8988T (cell line): ENCODE results near the gene TARS3.
"Not testable (repeated sequence)": the region's sequence is repeated elsewhere in the genome, so short reads cannot be mapped to it uniquely, and the experiment has no call there.

Experiments
- DNase-seq: peaks from one replicate; pipeline ENCODE4 v3.0.0; 2011

Gene TARS3

GRCh38 chr15:101652786-101653430 lies 71.4 kb downstream of the TARS3 start:
- DNase-seq, result no peak

GRCh38 chr15:101652098-101652785 lies 72.0 kb downstream of the TARS3 start, which contains the start of gene TM2D3:
Gene TM2D3, minus strand, starts transcription at chr15:101652381. Its CDS starts 20 bp downstream, at chr15:101652361.
- DNase-seq, result peak; percentile 76

GRCh38 chr15:101651554-101652097 lies 72.6 kb downstream of the TARS3 start:
- no peak for DNase-seq

- DNase-seq, result no peak
Measured at GRCh38 chr15:101650145-101650544, 74.1 kb downstream of the TARS3 start.

- no peak for DNase-seq
Measured at GRCh38 chr15:101648356-101648755, 75.9 kb downstream of the TARS3 start.

GRCh38 chr15:101647251-101647650 lies 77.0 kb downstream of the TARS3 start:
- peak; percentile 34 for DNase-seq

GRCh38 chr15:101646672-101647071 lies 77.6 kb downstream of the TARS3 start:
- DNase-seq, result no peak

- no peak for DNase-seq
Measured at GRCh38 chr15:101642361-101642760, 81.9 kb downstream of the TARS3 start.

GRCh38 chr15:101641894-101642293 lies 82.4 kb downstream of the TARS3 start:
- DNase-seq, result no peak

GRCh38 chr15:101641129-101641764 lies 83.0 kb downstream of the TARS3 start:
- DNase-seq, result no peak

GRCh38 chr15:101639667-101640066 lies 84.6 kb downstream of the TARS3 start:
- no peak for DNase-seq

GRCh38 chr15:101637919-101638318 lies 86.4 kb downstream of the TARS3 start:
- no peak for DNase-seq

- no peak for DNase-seq
Measured at GRCh38 chr15:101637516-101637915, 86.8 kb downstream of the TARS3 start.

GRCh38 chr15:101637038-101637437 lies 87.2 kb downstream of the TARS3 start:
- DNase-seq, result no peak

GRCh38 chr15:101635944-101636727 lies 88.1 kb downstream of the TARS3 start:
- DNase-seq, result no peak

GRCh38 chr15:101633356-101633755 lies 90.9 kb downstream of the TARS3 start:
- no peak for DNase-seq

GRCh38 chr15:101626729-101627128 lies 97.5 kb downstream of the TARS3 start:
- not testable (repeated sequence) for DNase-seq

GRCh38 chr15:101625980-101626379 lies 98.3 kb downstream of the TARS3 start:
- DNase-seq, result no peak

GRCh38 chr15:101625184-101625583 lies 99.1 kb downstream of the TARS3 start:
- no peak for DNase-seq

- no peak for DNase-seq
Measured at GRCh38 chr15:101623367-101624304, 100.6 kb downstream of the TARS3 start.

- DNase-seq, result no peak
Measured at GRCh38 chr15:101621961-101622360, 102.3 kb downstream of the TARS3 start.

GRCh38 chr15:101620671-101621070 lies 103.6 kb downstream of the TARS3 start:
- no peak for DNase-seq
